ENCODE data around the gene SYNGR3. TPM values are rescaled to one million over a fixed set of nuclear protein-coding genes. Genes with fewer than 3 reads are reported as not detected.

SYNGR3 gene
- polyA plus RNA-seq, 2 of the 4 experiments (the other 2 are of a cell fraction) = 4.1 to 4.9 TPM

- Histone ChIP-seq H3K4me3 (no peak overlapping the region), H3K27ac (peak overlapping the region in 1 of 2 experiments; percentile 41; a peak in 1 of 6 replicates), H3K4me1 (peaks cover 46% of the 10 kb centered on the region), H3K4me2 (no peak overlapping the region), H3K9me3 (no peaks in the 10 kb centered on the region)
- no peak for DNase-seq (ENCODE audit: low read depth in 1 of 2, low spot score in 1 of 2)
- TF ChIP-seq RNF2 (IDR thresholded peaks at IDR 0.05; ENCODE audit: borderline replicate concordance, low read depth) = no peak
- no peak for TF ChIP-seq RARB (CRISPR knock-in tag; IDR thresholded peaks at IDR 0.05)
- no peak for TF ChIP-seq JUNB (IDR thresholded peaks at IDR 0.05)
- no peak for TF ChIP-seq HES2 (IDR thresholded peaks at IDR 0.05)
- TF ChIP-seq FOXS1 (CRISPR knock-in tag; IDR thresholded peaks at IDR 0.05) = no peak
- TF ChIP-seq HOXA7 (CRISPR knock-in tag; IDR thresholded peaks at IDR 0.05) = no peak
- TF ChIP-seq EHF (CRISPR knock-in tag; IDR thresholded peaks at IDR 0.05) = no peak
- TF ChIP-seq KDM5A (IDR thresholded peaks at IDR 0.05) = no peak
- TF ChIP-seq E2F6 (IDR thresholded peaks at IDR 0.05; ENCODE audit: borderline replicate concordance, low read depth) = no peak
- no peak for TF ChIP-seq POLR2AphosphoS2 (conservative IDR thresholded peaks at IDR 0.05; ENCODE audit: low read length)
- no peak for TF ChIP-seq NR3C1 (IDR thresholded peaks at IDR 0.05)
- no peak for TF ChIP-seq SREBF2 (IDR thresholded peaks at IDR 0.05)
- no peak for TF ChIP-seq BCL3 (IDR thresholded peaks at IDR 0.05)
- no peak for TF ChIP-seq SMC3 (IDR thresholded peaks at IDR 0.05)
- no peak for TF ChIP-seq HDAC2 (IDR thresholded peaks at IDR 0.05)
- TF ChIP-seq EP300 (IDR thresholded peaks at IDR 0.05) = no peak
- TF ChIP-seq ZNF302 (CRISPR knock-in tag; IDR thresholded peaks at IDR 0.05) = no peak
- TF ChIP-seq USF2 (IDR thresholded peaks at IDR 0.05) = no peak
- TF ChIP-seq ESRRA (IDR thresholded peaks at IDR 0.05; ENCODE audit: borderline replicate concordance, low read length) = no peak
- WGBS (ENCODE audit: missing lambda C conversion rate) = 76% methylated on average over 10 of the region's 11 CpGs
- no peak for ATAC-seq
- POLR2A ChIA-PET = interaction anchor here (0.7 kb wide), 1 partner anchor 89 kb away, joined by 4 read pairs; no protein-coding TSS in a partner anchor
- FAIRE-seq = no peak
- CTCF ChIA-PET = interaction anchor here (1.2 to 5.9 kb wide), 9 partner anchors 8 to 122 kb away, joined by 3 to 25 read pairs (median 13); no protein-coding TSS in a partner anchor
Observed at GRCh38 chr16:2031081-2031577, 41.4 kb downstream of the SYNGR3 start.

- DNase-seq (ENCODE audit: low read depth in 1 of 2, low spot score in 1 of 2) (no peak), FAIRE-seq (no peak), ATAC-seq (no peak)
- Histone ChIP-seq H3K4me3 (peak overlapping the region; percentile 25; the same call in 1 of the 3 replicates), H3K4me1 (peaks cover 54% of the 10 kb centered on the region), H3K27ac (peak overlapping the region; percentile 82 to 90), H3K9me3 (no peaks in the 10 kb centered on the region), H3K4me2 (peak overlapping the region; percentile 66)
- WGBS (ENCODE audit: missing lambda C conversion rate) = 60% methylated on average over 9 of the region's 15 CpGs
- TF ChIP-seq RNF2 (IDR thresholded peaks at IDR 0.05; ENCODE audit: borderline replicate concordance, low read depth) (no peak), REST (IDR thresholded peaks at IDR 0.05) (no peak), POLR2A (IDR thresholded peaks at IDR 0.05; ENCODE audit: low read length) (no peak), RARB (CRISPR knock-in tag; IDR thresholded peaks at IDR 0.05) (no peak), HES2 (IDR thresholded peaks at IDR 0.05) (no peak), MAFK (IDR thresholded peaks at IDR 0.05; ENCODE audit: partially characterized antibody) (peak; percentile 7), GATA3 (IDR thresholded peaks at IDR 0.05; ENCODE audit: borderline replicate concordance) (no peak), MAX (IDR thresholded peaks at IDR 0.05) (0 out of 2 replicates have a peak, but pooled peaks have one; percentile 2)
- ChIA-PET POLR2A (interaction anchor here (0.6 to 0.9 kb wide), 2 partner anchors 70 to 123 kb away, joined by 3 read pairs; partner anchors contain the start of gene TRAF7), CTCF (interaction anchor here (0.5 to 5.9 kb wide), 12 partner anchors 7 to 1197 kb away, joined by 3 to 25 read pairs (median 4); no protein-coding TSS in a partner anchor)
Observed at GRCh38 chr16:2032285-2033056, 42.7 kb downstream of the SYNGR3 start.

Measured in A549 (cell line).